Activated naive CD4-positive, alpha-beta T cell treated with anti-CD3 and anti-CD28 coated beads, Interleukin-2, amount 50 U/mL, for 24 hours (primary cell): Measurements from ENCODE around the gene DUS2.
A peak's percentile ranks its signal among the peaks of the same experiment; 100 is the strongest.
"Not testable (repeated sequence)": the region's sequence is repeated elsewhere in the genome, so short reads cannot be mapped to it uniquely, and the experiment has no call there.

Experiments used
- H3K27ac Mint-ChIP-seq: one replicate; pipeline ENCODE4 v1.8.0; 2021; ENCODE audit warnings: mild to moderate bottlenecking, mixed read lengths
- H3K27me3 Mint-ChIP-seq: one replicate; pipeline ENCODE4 v1.8.0; 2021; ENCODE audit warnings: mixed read lengths
- H3K36me3 Mint-ChIP-seq: one replicate; pipeline ENCODE4 v1.8.0; 2021; ENCODE audit warnings: mixed read lengths
- H3K4me1 Mint-ChIP-seq: one replicate; pipeline ENCODE4 v1.8.0; 2021; ENCODE audit warnings: mixed read lengths
- H3K4me3 Mint-ChIP-seq: one replicate; pipeline ENCODE4 v1.8.0; 2021; ENCODE audit warnings: mild to moderate bottlenecking, mixed read lengths
- H3K9me3 Mint-ChIP-seq: one replicate; pipeline ENCODE4 v1.8.0; 2021; ENCODE audit warnings: mixed read lengths

Gene DUS2

GRCh38 chr16:68087688-68088087, 64.6 kb downstream of the DUS2 start:
- peak overlapping the region; percentile 92 for H3K4me3 Mint-ChIP-seq
- H3K27ac Mint-ChIP-seq = peak overlapping the region; percentile 76
- no peaks in the 10 kb centered on the region for H3K36me3 Mint-ChIP-seq
- no peaks in the 10 kb centered on the region for H3K27me3 Mint-ChIP-seq
- H3K4me1 Mint-ChIP-seq = peaks cover 68% of the 10 kb centered on the region
- no peaks in the 10 kb centered on the region for H3K9me3 Mint-ChIP-seq

- Mint-ChIP-seq H3K4me1 (peaks cover 68% of the 10 kb centered on the region), H3K36me3 (peaks cover 3% of the 10 kb centered on the region), H3K4me3 (peak overlapping the region; percentile 92), H3K27ac (peak overlapping the region; percentile 96), H3K27me3 (no peaks in the 10 kb centered on the region), H3K9me3 (no peaks in the 10 kb centered on the region)
Observed at GRCh38 chr16:68088130-68088972, 65.3 kb downstream of the DUS2 start.

DNA sequence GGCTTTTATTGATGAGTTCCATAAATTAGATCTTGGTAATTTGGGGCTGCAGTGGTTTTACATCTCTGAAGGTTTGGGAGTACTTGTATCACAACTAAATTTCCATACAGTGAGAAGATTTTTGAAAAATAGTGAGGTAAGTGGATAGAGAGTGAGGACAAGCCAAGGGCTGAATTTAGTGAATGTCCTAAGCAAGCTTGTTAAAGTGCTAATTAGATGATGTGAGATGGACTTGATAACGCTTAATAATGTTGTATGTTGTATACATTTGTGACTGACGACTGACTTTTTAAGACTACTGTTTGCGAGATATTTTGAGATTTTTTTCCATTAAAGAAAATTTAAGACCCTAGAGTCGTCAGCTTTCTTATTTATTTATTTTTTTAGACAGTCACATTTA, 66.0 kb downstream of the DUS2 start:
- peaks cover 3% of the 10 kb centered on the region for H3K36me3 Mint-ChIP-seq
- H3K9me3 Mint-ChIP-seq = no peaks in the 10 kb centered on the region
- peaks cover 68% of the 10 kb centered on the region for H3K4me1 Mint-ChIP-seq
- H3K27me3 Mint-ChIP-seq = no peaks in the 10 kb centered on the region
- H3K4me3 Mint-ChIP-seq = peak overlapping the region; percentile 77
- peak overlapping the region; percentile 96 for H3K27ac Mint-ChIP-seq

DNA sequence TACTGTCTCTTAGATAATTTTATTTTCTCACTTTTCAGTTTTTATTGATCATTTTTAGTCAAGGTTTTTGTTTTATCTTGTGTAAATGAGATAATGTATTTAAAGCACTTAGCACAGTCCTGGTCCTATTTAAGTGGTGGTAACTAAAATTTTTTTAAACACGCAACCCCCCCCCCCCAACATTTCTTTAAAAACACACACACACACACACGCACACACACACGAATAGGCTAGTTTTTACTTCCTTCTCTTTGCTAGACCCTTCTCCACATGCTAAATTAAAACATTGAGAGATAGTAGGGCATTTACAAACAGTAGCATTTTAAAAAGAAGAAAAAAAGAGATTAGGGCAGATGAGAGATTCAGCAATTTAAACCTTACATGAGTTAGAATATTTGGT, 67.0 kb downstream of the DUS2 start:
- H3K27me3 Mint-ChIP-seq = no peaks in the 10 kb centered on the region
- peak overlapping the region; percentile 96 for H3K27ac Mint-ChIP-seq
- peaks cover 74% of the 10 kb centered on the region for H3K4me1 Mint-ChIP-seq
- peaks cover 3% of the 10 kb centered on the region for H3K36me3 Mint-ChIP-seq
- peak overlapping the region; percentile 77 for H3K4me3 Mint-ChIP-seq
- H3K9me3 Mint-ChIP-seq = no peaks in the 10 kb centered on the region

GRCh38 chr16:68090533-68090932, 67.4 kb downstream of the DUS2 start:
- no peaks in the 10 kb centered on the region for H3K9me3 Mint-ChIP-seq
- peaks cover 76% of the 10 kb centered on the region for H3K4me1 Mint-ChIP-seq
- H3K27ac Mint-ChIP-seq = peak overlapping the region; percentile 96
- H3K4me3 Mint-ChIP-seq = peak overlapping the region; percentile 77
- H3K27me3 Mint-ChIP-seq = no peaks in the 10 kb centered on the region
- peaks cover 3% of the 10 kb centered on the region for H3K36me3 Mint-ChIP-seq

DNA sequence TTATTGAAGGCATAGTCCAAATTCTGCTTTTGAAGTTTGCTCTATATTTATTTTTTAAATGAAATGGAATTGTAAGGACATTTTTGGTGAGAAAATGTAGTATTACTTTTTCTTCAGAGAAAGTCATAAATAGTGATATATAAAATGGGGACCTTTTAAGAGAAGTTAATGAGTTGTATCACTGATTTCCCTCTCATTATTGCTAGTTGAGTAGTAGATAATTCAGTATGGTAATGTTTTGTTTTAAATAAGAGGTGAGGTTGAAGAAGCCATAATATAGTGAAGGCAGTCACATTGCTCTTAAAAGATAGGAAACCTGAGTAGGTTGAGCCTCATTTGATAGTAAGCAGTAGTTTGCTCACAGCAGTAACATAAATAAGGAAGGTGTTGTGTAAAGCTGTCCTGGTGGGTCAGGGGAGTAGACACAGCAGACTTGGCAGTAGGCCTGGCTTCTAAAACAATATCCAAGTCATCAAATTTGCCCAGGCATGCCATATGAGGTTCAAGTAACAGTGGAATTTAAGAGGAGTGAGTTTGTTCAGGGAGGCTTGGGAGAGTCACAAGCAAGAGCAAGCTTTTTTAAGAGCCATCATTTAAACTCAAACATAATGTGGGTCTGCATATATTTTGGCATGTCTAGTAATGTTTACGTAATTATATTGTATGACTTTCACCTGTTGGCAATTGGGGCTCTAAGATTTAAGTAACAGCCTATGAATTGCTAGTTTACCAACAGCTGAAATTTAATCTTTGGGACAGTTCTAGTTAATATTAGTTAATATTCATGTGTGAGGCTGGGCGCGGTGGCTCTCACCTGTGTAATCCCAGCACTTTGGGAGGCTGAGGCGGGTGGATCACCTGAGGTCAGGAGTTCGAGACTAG, 68.5 kb downstream of the DUS2 start:
- H3K36me3 Mint-ChIP-seq = peaks cover 3% of the 10 kb centered on the region
- no peaks in the 10 kb centered on the region for H3K9me3 Mint-ChIP-seq
- H3K27me3 Mint-ChIP-seq = no peaks in the 10 kb centered on the region
- H3K4me3 Mint-ChIP-seq = peak overlapping the region; percentile 61
- peak overlapping the region; percentile 95 for H3K27ac Mint-ChIP-seq
- H3K4me1 Mint-ChIP-seq = peaks cover 87% of the 10 kb centered on the region

GRCh38 chr16:68092275-68092674, 69.2 kb downstream of the DUS2 start:
- H3K36me3 Mint-ChIP-seq, H3K4me3 Mint-ChIP-seq, H3K27me3 Mint-ChIP-seq, H3K9me3 Mint-ChIP-seq: not testable (repeated sequence)
- Mint-ChIP-seq H3K4me1 (peaks cover 89% of the 10 kb centered on the region), H3K27ac (peak overlapping the region; percentile 97)

DNA sequence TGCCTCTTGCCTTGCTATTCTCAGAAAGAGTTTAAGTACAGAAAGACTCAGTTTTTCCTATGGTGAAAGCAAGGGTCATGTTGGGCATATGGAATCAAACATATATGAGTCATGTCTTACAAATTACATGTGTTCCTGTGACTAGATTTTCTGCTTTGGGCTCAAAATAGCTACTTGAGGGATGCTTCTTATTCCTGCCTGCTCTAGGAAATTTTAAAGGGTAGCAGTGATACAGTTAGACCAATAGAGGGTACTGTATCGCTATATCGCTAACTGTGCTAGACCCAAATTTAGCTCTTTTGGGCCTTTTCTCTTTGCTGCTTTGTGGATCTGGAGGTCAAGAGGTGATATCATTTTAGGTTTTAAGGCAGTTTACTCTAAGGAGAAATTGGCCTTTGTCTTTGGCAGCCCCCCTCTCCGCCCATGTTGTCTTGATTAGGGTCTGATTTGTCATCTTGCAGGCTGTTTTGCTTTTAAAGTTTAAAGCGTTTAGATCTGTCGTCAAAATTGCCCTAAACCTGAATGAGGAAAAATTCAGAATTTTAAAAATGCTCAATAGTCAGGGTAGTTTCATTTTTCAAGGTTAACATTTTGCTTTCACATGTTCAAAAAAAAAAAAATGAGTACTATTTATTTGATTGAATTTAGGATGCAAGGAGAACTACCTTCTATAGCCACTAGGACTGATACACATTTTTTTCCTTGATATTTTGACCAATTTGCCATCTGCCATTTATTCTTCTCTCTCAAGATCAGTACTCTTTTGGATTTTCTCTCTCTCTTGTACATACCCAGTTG, 70.9 kb downstream of the DUS2 start:
- Mint-ChIP-seq H3K36me3 (peaks cover 3% of the 10 kb centered on the region), H3K27ac (peak overlapping the region; percentile 97), H3K27me3 (no peaks in the 10 kb centered on the region), H3K4me1 (peaks cover 93% of the 10 kb centered on the region), H3K9me3 (no peaks in the 10 kb centered on the region), H3K4me3 (peak overlapping the region; percentile 72)

- Mint-ChIP-seq H3K27me3 (no peaks in the 10 kb centered on the region), H3K9me3 (no peaks in the 10 kb centered on the region), H3K27ac (peak overlapping the region; percentile 97), H3K4me3 (peak overlapping the region; percentile 72), H3K36me3 (peaks cover 3% of the 10 kb centered on the region), H3K4me1 (peaks cover 89% of the 10 kb centered on the region)
Observed at GRCh38 chr16:68094614-68094934, 71.5 kb downstream of the DUS2 start.

- peaks cover 86% of the 10 kb centered on the region for H3K4me1 Mint-ChIP-seq
Observed at GRCh38 chr16:68096491-68096890, 73.4 kb downstream of the DUS2 start.

DNA sequence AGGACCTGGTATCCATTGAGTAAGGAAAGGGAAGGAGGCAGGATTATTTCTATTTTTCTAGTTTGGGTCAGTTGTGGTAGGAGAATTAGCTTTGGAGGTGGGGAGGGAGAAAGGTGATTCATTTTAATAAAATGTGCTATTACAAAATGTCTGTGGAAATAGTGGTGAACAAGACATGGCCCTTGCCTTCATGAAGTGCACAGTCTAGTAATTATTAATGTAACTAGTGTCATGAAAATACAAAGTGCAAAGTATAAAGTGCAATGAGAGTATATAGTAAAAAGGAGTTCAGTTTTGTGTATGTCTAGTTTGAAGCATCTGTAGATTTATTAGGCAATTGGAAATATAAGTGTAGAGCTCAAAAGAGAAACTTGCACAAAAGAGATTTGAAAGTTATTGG, 74.0 kb downstream of the DUS2 start:
- H3K4me3 Mint-ChIP-seq = peak overlapping the region; percentile 27
- H3K27me3 Mint-ChIP-seq = no peaks in the 10 kb centered on the region
- H3K36me3 Mint-ChIP-seq = peaks cover 6% of the 10 kb centered on the region
- H3K9me3 Mint-ChIP-seq = no peaks in the 10 kb centered on the region
- peaks cover 86% of the 10 kb centered on the region for H3K4me1 Mint-ChIP-seq
- peak overlapping the region; percentile 69 for H3K27ac Mint-ChIP-seq

More at GRCh38 chr16:68096491-68096890, 73.4 kb downstream of the DUS2 start:
- Mint-ChIP-seq H3K27ac (peak overlapping the region; percentile 69), H3K36me3 (peaks cover 3% of the 10 kb centered on the region), H3K4me3 (peak overlapping the region; percentile 27), H3K27me3 (no peaks in the 10 kb centered on the region), H3K9me3 (no peaks in the 10 kb centered on the region)

DNA sequence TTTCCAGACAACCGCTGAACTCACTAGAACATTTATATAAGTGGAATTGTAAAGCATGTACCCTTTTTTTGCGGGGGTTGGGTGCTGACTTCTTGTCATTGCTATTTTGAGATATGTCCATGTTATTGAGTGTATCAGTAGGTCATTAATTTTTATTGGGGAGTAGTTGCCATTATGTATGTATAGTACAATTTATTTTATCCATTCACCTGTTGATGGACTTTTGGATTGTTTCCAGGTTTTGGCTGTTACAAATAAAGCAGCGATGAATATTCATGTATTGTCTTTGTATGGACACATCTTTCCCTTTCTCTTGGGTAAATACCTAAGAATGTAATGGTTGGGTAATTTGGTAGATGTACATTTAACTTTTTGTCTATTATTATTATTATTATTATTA, 74.8 kb downstream of the DUS2 start:
- peaks cover 8% of the 10 kb centered on the region for H3K36me3 Mint-ChIP-seq
- no peak overlapping the region for H3K4me3 Mint-ChIP-seq
- no peaks in the 10 kb centered on the region for H3K9me3 Mint-ChIP-seq
- H3K27ac Mint-ChIP-seq = peak overlapping the region; percentile 56
- H3K27me3 Mint-ChIP-seq = no peaks in the 10 kb centered on the region
- H3K4me1 Mint-ChIP-seq = peaks cover 90% of the 10 kb centered on the region

DNA sequence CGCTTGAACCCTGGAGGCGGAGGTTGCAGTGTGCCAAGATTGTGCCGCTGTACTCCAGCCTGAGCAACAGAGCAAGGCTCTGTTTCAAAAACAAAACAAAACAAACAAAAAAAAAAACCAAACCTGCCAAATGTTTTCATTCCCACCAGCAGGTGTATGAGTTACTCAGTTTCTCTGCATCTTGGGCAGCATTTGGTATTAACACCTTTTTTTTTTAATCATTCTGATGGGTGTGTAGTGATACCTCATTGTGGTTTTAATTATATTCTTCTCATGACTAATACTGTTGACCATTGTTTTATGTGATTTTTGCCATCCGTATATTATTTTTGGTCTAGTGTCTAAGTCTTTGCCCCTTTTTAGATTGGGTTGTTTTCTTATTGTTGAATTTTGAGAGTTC, 77.4 kb downstream of the DUS2 start:
- Mint-ChIP-seq H3K27me3 (no peaks in the 10 kb centered on the region), H3K4me1 (peaks cover 91% of the 10 kb centered on the region), H3K4me3 (peak overlapping the region; percentile 5), H3K36me3 (peaks cover 14% of the 10 kb centered on the region), H3K9me3 (no peaks in the 10 kb centered on the region), H3K27ac (no peak overlapping the region)

DNA sequence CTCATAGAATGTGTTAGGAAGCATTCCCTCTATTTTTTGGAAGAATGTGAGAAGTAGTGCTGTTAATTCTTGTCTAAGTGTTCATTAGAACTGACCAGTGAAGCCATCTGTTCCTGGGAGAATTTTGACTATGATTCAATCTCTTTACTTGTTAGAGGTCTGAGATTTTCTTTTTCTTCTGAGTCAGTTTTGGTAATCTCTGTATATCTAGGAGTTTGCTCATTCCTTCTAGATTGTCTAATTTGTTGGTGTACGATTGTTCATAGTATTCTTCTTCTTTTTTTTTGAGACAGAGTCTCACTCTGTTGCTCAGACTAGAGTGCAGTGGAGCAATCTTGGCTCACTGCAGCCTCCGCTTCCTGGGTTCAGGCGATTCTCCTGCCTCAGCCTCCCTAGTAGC, 82.5 kb downstream of the DUS2 start:
- H3K4me3 Mint-ChIP-seq = no peak overlapping the region
- H3K4me1 Mint-ChIP-seq = peaks cover 91% of the 10 kb centered on the region
- H3K27me3 Mint-ChIP-seq = no peaks in the 10 kb centered on the region
- peaks cover 3% of the 10 kb centered on the region for H3K9me3 Mint-ChIP-seq
- H3K27ac Mint-ChIP-seq = peak overlapping the region; percentile 46
- H3K36me3 Mint-ChIP-seq = peaks cover 34% of the 10 kb centered on the region

- H3K27me3 Mint-ChIP-seq, H3K9me3 Mint-ChIP-seq, H3K4me3 Mint-ChIP-seq: not testable (repeated sequence)
- H3K27ac Mint-ChIP-seq = peak overlapping the region; percentile 77
- H3K36me3 Mint-ChIP-seq = peaks cover 36% of the 10 kb centered on the region
- H3K4me1 Mint-ChIP-seq = peaks cover 91% of the 10 kb centered on the region
Observed at GRCh38 chr16:68107230-68107928, 84.3 kb downstream of the DUS2 start.
